HG03135 (cell line): Measurements from ENCODE around the gene ELOVL6.
"Not testable (repeated sequence)": the region's sequence is repeated elsewhere in the genome, so short reads cannot be mapped to it uniquely, and the experiment has no call there.

Source experiments
- ATAC-seq: cut with Tn5 transposase; IDR thresholded peaks from one replicate; pipeline ENCODE4 v1.9.1; 2021; ENCODE audit warnings: mild to moderate bottlenecking, moderate library complexity; ENCODE audit not compliant: unreplicated experiment

Gene ELOVL6

GRCh38 chr4:110163327-110164069, 34.9 kb downstream of the ELOVL6 start:
- no peak for ATAC-seq

- ATAC-seq = no peak
These were observed 37.8 kb downstream of the ELOVL6 start for GRCh38 chr4:110160618-110161017.

- no peak for ATAC-seq
These were observed 38.9 kb downstream of the ELOVL6 start for GRCh38 chr4:110159541-110159940.

GRCh38 chr4:110157580-110157979, 40.8 kb downstream of the ELOVL6 start:
- no peak for ATAC-seq

GRCh38 chr4:110157166-110157565, 41.2 kb downstream of the ELOVL6 start:
- ATAC-seq = not testable (repeated sequence)

- no peak for ATAC-seq
These were observed 42.0 kb downstream of the ELOVL6 start for GRCh38 chr4:110156442-110156841.

- no peak for ATAC-seq
These were observed 42.8 kb downstream of the ELOVL6 start for GRCh38 chr4:110155654-110156053.

- ATAC-seq = no peak
These were observed 43.8 kb downstream of the ELOVL6 start for GRCh38 chr4:110154582-110154981.

GRCh38 chr4:110152386-110152785, 46.0 kb downstream of the ELOVL6 start:
- ATAC-seq = no peak

GRCh38 chr4:110149089-110149488, 49.3 kb downstream of the ELOVL6 start:
- no peak for ATAC-seq

GRCh38 chr4:110142461-110142860, 56.0 kb downstream of the ELOVL6 start:
- no peak for ATAC-seq

GRCh38 chr4:110139815-110140214, 58.6 kb downstream of the ELOVL6 start:
- ATAC-seq = no peak

- no peak for ATAC-seq
These were observed 59.3 kb downstream of the ELOVL6 start for GRCh38 chr4:110139111-110139510.

- ATAC-seq = no peak
These were observed 59.9 kb downstream of the ELOVL6 start for GRCh38 chr4:110138551-110138950.

GRCh38 chr4:110137829-110138228, 60.6 kb downstream of the ELOVL6 start:
- ATAC-seq = no peak

GRCh38 chr4:110135523-110135922, 62.9 kb downstream of the ELOVL6 start:
- no peak for ATAC-seq

- ATAC-seq = no peak
These were observed 63.3 kb downstream of the ELOVL6 start for GRCh38 chr4:110135076-110135475.

GRCh38 chr4:110134269-110134869, 64.0 kb downstream of the ELOVL6 start:
- no peak for ATAC-seq

GRCh38 chr4:110132816-110133719, 65.3 kb downstream of the ELOVL6 start:
- ATAC-seq = no peak

GRCh38 chr4:110131916-110132315, 66.5 kb downstream of the ELOVL6 start:
- ATAC-seq = no peak

- ATAC-seq = no peak
These were observed 67.6 kb downstream of the ELOVL6 start for GRCh38 chr4:110130576-110131358.
